Liver (tissue), 9 donors: ENCODE results near the gene GATA5. TPM values are rescaled to one million over a fixed set of nuclear protein-coding genes. Genes with fewer than 3 reads are reported as not detected.

ENCODE experiments used
- DNase-seq: peaks from one replicate; pipeline ENCODE4 v3.0.0-alpha.2; 2017; ENCODE audit warnings: low spot score
- H3K27ac ChIP-seq, 2 donors: one replicate each; pipeline ENCODE4 v1.7.0; 2013; ENCODE audit warnings: inconsistent platforms in 2 of 2, low read length in 2 of 2, control low read depth in 1 of 2, low read depth in 1 of 2, mild to moderate bottlenecking in 1 of 2
- H3K27me3 ChIP-seq, 4 donors: one replicate each; pipeline versions ENCODE4 v1.6.1 to v1.7.0; 2013; ENCODE audit warnings: low read length in 3 of 4, inconsistent platforms in 1 of 4, mild to moderate bottlenecking in 1 of 4, moderate library complexity in 1 of 4; ENCODE audit not compliant: control insufficient read depth in 4 of 4, insufficient read depth in 4 of 4
- H3K36me3 ChIP-seq, 4 donors: one replicate each; pipeline versions ENCODE4 v1.6.1 to v1.7.0; 2013; ENCODE audit warnings: low read length in 3 of 4, mild to moderate bottlenecking in 3 of 4, low read depth in 1 of 4, moderate library complexity in 1 of 4; ENCODE audit not compliant: control insufficient read depth in 4 of 4, insufficient read depth in 3 of 4
- H3K4me1 ChIP-seq, 4 donors: one replicate each; pipeline versions ENCODE4 v1.6.1 to v1.7.0; 2013; ENCODE audit warnings: low read length in 3 of 4, mild to moderate bottlenecking in 3 of 4, moderate library complexity in 1 of 4; ENCODE audit not compliant: control insufficient read depth in 4 of 4, insufficient read depth in 4 of 4
- H3K4me3 ChIP-seq, 3 donors: one replicate each; pipeline versions ENCODE4 v1.6.1 to v1.7.0; 2013; ENCODE audit warnings: low read length in 3 of 3, control low read depth in 1 of 3, low read depth in 1 of 3, mild to moderate bottlenecking in 1 of 3
- H3K9ac ChIP-seq, 2 donors: one replicate each; pipeline ENCODE4 v1.7.0; 2013; ENCODE audit warnings: low read length in 2 of 2, mild to moderate bottlenecking in 2 of 2, moderate library complexity in 2 of 2, control low read depth in 1 of 2, low read depth in 1 of 2
- H3K9me3 ChIP-seq, 4 donors: one replicate each; pipeline versions ENCODE4 v1.6.1 to v1.7.0; 2013; ENCODE audit warnings: low read length in 3 of 4; ENCODE audit not compliant: control insufficient read depth in 4 of 4
- ATF3 ChIP-seq: IDR thresholded peaks from 2 replicates; pipeline ENCODE4 v1.6.1; 2016; ENCODE audit warnings: antibody characterized with exemption
- CTCF ChIP-seq: fragments of 150-350 bp; IDR thresholded peaks from 2 replicates; pipeline ENCODE4 v1.5.1; 2017; ENCODE audit warnings: improper control_type of control experiment, low read depth, low read length; ENCODE audit not compliant: missing input control
- EGR1 ChIP-seq, 2 donors: IDR thresholded peaks; 2 replicates each; pipeline ENCODE4 v1.6.1; 2016 to 2018; ENCODE audit warnings: antibody characterized with exemption in 2 of 2, low read depth in 2 of 2
- FOXA1 ChIP-seq: IDR thresholded peaks from 2 replicates; pipeline ENCODE4 v1.6.1; 2016; ENCODE audit warnings: antibody characterized with exemption
- GABPA ChIP-seq, 2 donors: IDR thresholded peaks in 1 of 2; conservative IDR thresholded peaks in 1 of 2; 2 replicates each; pipeline ENCODE4 v1.6.1; 2016; ENCODE audit warnings: antibody characterized with exemption in 2 of 2, mild to moderate bottlenecking in 1 of 2, moderate library complexity in 1 of 2
- HNF4A ChIP-seq, 2 donors: conservative IDR thresholded peaks; 2 replicates each; pipeline ENCODE4 v1.6.1; 2016; ENCODE audit warnings: antibody characterized with exemption in 2 of 2, mild to moderate bottlenecking in 2 of 2
- HNF4G ChIP-seq: IDR thresholded peaks from 2 replicates; pipeline ENCODE4 v1.6.1; 2016; ENCODE audit warnings: antibody characterized with exemption
- JUND ChIP-seq, 2 donors: IDR thresholded peaks; 2 replicates each; pipeline ENCODE4 v1.6.1; 2016; ENCODE audit warnings: antibody characterized with exemption in 2 of 2
- MAX ChIP-seq: IDR thresholded peaks from 2 replicates; pipeline ENCODE4 v1.6.1; 2016; ENCODE audit warnings: antibody characterized with exemption
- NR2F2 ChIP-seq: IDR thresholded peaks from 2 replicates; pipeline ENCODE4 v1.6.1; 2016; ENCODE audit warnings: antibody characterized with exemption
- RAD21 ChIP-seq, 2 donors: IDR thresholded peaks; 2 replicates each; pipeline ENCODE4 v1.6.1; 2016; ENCODE audit warnings: antibody characterized with exemption in 2 of 2, mild to moderate bottlenecking in 2 of 2
- REST ChIP-seq: IDR thresholded peaks from 2 replicates; pipeline ENCODE4 v1.6.1; 2016; ENCODE audit warnings: antibody characterized with exemption, mild to moderate bottlenecking
- SP1 ChIP-seq: IDR thresholded peaks from 2 replicates; pipeline ENCODE4 v1.6.1; 2018; ENCODE audit warnings: antibody characterized with exemption, mild to moderate bottlenecking
- TAF1 ChIP-seq: conservative IDR thresholded peaks from 2 replicates; pipeline ENCODE4 v1.6.1; 2016; ENCODE audit warnings: antibody characterized with exemption, mild to moderate bottlenecking
- YY1 ChIP-seq: IDR thresholded peaks from 2 replicates; pipeline ENCODE4 v1.6.1; 2016; ENCODE audit warnings: antibody characterized with exemption, mild to moderate bottlenecking
- WGBS: extraction: QIAGEN DNeasy Blood & Tissue Kit; methylation state at CpG from one replicate; pipeline ENCODE4 v1.1.7; 2013; 5-methylcytosine and 5-hydroxymethylcytosine counted together
- polyA plus RNA-seq, 2 donors: library from polyadenylated mRNA; stranded (reverse) in 1 of 2; unstranded in 1 of 2; fragments of 200-250 nt in 1 of 2; fragments of >200 nt in 1 of 2; fragmentation: Nextera tagmentation in 1 of 2; extraction: Ambion mirVana in 1 of 2; gene quantifications; one replicate each; pipeline versions ENCODE4 v1.2.1 to v1.2.3, GENCODE V29; 2013 to 2015
- total RNA-seq, 2 donors: library from RNA; depleted of rRNA; stranded (reverse); fragments of >200 nt; gene quantifications; one replicate each; pipeline ENCODE4 v1.2.3, GENCODE V29; 2014
- donor health status: healthy.
- donor health status: healthy.
- donor health status: healthy.
- donor health status: healthy.
- donor health status: healthy.

GATA5 gene
- total and polyA plus RNA-seq, 4 donors = 0.25 to 6.1 (median 0.34) TPM

GRCh38 chr20:62474604-62475026, 1.2 kb downstream of the GATA5 start (continued):
- TF ChIP-seq CTCF = no peak
- no peak for TF ChIP-seq SP1

- Histone ChIP-seq H3K9me3 (no peaks in the 10 kb centered on the region), H3K9ac (no peak overlapping the region), H3K36me3 (no peaks in the 10 kb centered on the region), H3K27me3 (peaks cover 0 to 9% (median 3%) of the 10 kb centered on the region in 4 donors), H3K27ac (no peak overlapping the region), H3K4me3 (no peak overlapping the region), H3K4me1 (peaks cover 0 to 16% (median 10%) of the 10 kb centered on the region in 4 donors)
- TF ChIP-seq ATF3 (no peak), NR2F2 (no peak), YY1 (no peak), FOXA1 (no peak), JUND (IDR thresholded peaks at IDR 0.05) (no peak), REST (no peak), TAF1 (no peak), MAX (no peak), RAD21 (IDR thresholded peaks at IDR 0.05) (no peak)
- no peak for DNase-seq
- 26% methylated on average over 52 of the region's 52 CpGs for WGBS
Observed at GRCh38 chr20:62473717-62474603, 1.8 kb downstream of the GATA5 start.

GRCh38 chr20:62472941-62473585, 2.7 kb downstream of the GATA5 start:
- Histone ChIP-seq H3K27ac (no peak overlapping the region), H3K9ac (no peak overlapping the region), H3K36me3 (no peaks in the 10 kb centered on the region), H3K27me3 (peaks cover 0 to 9% (median 3%) of the 10 kb centered on the region in 4 donors), H3K4me1 (peaks cover 0 to 16% (median 10%) of the 10 kb centered on the region in 4 donors), H3K9me3 (no peaks in the 10 kb centered on the region), H3K4me3 (no peak overlapping the region)
- WGBS = 80% methylated on average over 30 of the region's 30 CpGs
- no peak for DNase-seq
- TF ChIP-seq HNF4G = no peak
- no peak for TF ChIP-seq RAD21 (IDR thresholded peaks at IDR 0.05)
- no peak for TF ChIP-seq CTCF
- no peak for TF ChIP-seq GABPA (IDR thresholded peaks at IDR 0.05 in 1 of 2, conservative IDR thresholded peaks at IDR 0.05 in 1 of 2)
- no peak for TF ChIP-seq EGR1 (IDR thresholded peaks at IDR 0.05; ENCODE audit: low read depth in 2 of 2)
- no peak for TF ChIP-seq ATF3
- no peak for TF ChIP-seq TAF1
- no peak for TF ChIP-seq HNF4A (conservative IDR thresholded peaks at IDR 0.05)
- no peak for TF ChIP-seq JUND (IDR thresholded peaks at IDR 0.05)
- TF ChIP-seq REST = no peak
- TF ChIP-seq YY1 = no peak
